Fibroblast of mammary gland (primary cell): ENCODE results near the gene DDX27.

ENCODE experiments used
- DNase-seq: peaks from one replicate; pipeline ENCODE4 v3.0.0-alpha.2; 2010; ENCODE audit warnings: low read depth
- H3K4me3 ChIP-seq: 2 replicates; pipeline ENCODE4 v1.5.1; 2011; ENCODE audit warnings: low read depth, mild to moderate bottlenecking, low read length, moderate library complexity; ENCODE audit not compliant: control insufficient read depth
- TF ChIP-seq, protein P1 (sequence below): conservative IDR thresholded peaks from 2 replicates; pipeline ENCODE4 v1.5.1; 2011; ENCODE audit warnings: low read depth, low read length, inconsistent platforms; ENCODE audit not compliant: control insufficient read depth, insufficient read depth

Gene DDX27

DNA sequence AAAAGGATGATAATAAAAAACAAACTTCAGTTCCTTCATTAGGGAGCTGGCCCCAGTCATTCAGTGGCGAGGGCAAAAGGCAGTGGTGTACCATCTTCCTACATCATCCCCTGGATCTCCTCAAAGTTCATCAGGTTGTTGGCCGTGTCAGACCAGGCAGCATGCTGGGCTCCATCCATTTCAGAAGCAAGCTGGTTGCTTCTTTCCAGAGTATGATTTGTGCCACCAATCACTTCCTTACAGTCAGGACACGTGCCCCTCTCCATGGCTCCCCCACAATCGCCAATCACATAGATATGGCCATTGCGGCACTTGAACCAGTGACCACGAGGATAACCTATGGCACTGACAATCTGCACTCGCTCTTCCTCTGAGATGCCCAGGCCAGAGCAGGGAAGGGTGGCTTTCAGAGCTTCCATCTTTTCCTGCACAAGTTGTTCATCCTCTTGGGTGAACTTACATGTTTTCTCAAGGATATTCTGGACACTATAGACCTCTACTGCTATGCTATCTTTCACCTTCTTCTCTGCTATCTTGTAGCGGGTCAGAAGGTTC is 28.0 kb downstream of the DDX27 start:
- TF ChIP-seq, protein P1, sequence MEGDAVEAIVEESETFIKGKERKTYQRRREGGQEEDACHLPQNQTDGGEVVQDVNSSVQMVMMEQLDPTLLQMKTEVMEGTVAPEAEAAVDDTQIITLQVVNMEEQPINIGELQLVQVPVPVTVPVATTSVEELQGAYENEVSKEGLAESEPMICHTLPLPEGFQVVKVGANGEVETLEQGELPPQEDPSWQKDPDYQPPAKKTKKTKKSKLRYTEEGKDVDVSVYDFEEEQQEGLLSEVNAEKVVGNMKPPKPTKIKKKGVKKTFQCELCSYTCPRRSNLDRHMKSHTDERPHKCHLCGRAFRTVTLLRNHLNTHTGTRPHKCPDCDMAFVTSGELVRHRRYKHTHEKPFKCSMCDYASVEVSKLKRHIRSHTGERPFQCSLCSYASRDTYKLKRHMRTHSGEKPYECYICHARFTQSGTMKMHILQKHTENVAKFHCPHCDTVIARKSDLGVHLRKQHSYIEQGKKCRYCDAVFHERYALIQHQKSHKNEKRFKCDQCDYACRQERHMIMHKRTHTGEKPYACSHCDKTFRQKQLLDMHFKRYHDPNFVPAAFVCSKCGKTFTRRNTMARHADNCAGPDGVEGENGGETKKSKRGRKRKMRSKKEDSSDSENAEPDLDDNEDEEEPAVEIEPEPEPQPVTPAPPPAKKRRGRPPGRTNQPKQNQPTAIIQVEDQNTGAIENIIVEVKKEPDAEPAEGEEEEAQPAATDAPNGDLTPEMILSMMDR, result no peak
- no peak overlapping the region for H3K4me3 ChIP-seq
- DNase-seq, result no peak

DNA sequence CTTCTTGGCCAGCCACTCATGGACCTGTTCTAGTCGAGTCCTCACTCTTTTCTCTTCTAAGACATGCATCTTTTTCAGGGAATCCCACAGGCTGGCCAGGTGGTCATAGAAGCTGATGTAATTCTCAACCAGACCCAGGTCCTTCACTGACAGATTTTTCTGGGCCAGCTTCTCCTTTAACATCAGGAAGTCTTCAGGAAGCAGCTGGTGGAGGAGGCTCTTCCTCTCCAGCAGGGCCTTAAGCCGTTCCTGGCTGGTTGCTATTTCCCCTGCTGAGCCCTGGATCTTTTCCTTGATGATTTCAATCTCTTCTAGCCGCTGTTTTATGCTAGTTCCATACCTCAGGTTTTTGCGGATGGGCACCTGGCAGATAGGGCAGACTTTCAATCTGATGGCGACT is 28.6 kb downstream of the DDX27 start:
- no peak overlapping the region for H3K4me3 ChIP-seq
- no peak for DNase-seq
- TF ChIP-seq, protein P1, result no peak

DNA sequence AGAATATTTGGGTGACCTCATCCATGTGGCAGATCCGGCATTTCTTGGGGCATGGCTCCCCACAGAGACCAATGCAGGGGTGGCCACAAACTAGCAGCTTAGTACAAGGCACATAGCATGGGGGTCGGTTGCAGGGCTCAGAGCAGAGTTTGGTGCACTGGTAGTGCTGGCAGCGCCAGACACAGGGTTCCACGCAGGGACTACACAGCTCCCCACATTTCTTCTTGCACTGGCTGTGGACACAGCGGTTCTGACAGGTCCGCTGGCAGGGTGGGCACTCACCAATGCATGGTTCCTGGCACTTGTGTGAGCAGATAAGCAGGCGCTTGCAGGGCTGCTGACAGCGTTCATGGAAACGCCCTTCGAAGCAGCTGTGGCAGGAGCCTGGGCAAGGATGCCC is 29.1 kb downstream of the DDX27 start:
- H3K4me3 ChIP-seq, result no peak overlapping the region
- TF ChIP-seq, protein P1, result no peak
- no peak for DNase-seq

DNA sequence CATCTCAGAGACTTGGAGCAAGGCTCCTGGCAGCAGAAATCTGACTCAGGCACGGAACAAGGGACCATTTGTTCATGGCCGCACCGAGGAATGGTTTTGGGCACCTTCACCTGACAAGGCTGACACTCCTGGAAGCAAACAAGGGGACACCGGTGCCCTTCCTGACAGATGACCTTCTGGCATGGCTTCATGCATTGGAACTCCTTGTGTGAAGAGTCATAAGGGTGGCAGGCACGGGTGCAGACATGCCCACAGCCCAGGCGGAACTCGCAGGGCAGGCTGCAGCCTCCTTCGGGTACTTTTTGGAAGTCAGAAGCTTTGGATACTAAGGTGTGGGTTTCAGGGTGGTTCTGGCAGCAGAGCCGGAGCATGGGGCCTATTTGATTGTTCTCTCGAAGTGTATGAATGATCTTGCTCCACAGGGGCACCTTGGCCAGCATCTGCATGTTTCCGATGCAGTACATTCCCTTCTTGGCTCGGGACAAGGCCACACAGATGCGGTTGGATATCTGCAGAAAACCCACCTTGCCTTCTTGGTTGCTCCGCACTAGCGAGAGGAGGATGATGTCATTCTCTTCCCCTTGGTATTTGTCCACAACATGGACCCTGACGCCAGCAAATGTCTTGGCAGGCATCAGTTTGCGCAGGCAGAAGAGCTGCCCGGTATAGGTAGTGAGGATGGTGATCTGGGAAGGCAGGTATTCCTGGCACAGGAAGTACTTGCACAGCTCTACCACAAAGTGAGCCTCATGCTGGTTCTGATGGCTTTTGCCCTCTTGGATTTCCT is 29.9 kb downstream of the DDX27 start:
- no peak for DNase-seq
- no peak overlapping the region for H3K4me3 ChIP-seq
- TF ChIP-seq, protein P1, result no peak

DNA sequence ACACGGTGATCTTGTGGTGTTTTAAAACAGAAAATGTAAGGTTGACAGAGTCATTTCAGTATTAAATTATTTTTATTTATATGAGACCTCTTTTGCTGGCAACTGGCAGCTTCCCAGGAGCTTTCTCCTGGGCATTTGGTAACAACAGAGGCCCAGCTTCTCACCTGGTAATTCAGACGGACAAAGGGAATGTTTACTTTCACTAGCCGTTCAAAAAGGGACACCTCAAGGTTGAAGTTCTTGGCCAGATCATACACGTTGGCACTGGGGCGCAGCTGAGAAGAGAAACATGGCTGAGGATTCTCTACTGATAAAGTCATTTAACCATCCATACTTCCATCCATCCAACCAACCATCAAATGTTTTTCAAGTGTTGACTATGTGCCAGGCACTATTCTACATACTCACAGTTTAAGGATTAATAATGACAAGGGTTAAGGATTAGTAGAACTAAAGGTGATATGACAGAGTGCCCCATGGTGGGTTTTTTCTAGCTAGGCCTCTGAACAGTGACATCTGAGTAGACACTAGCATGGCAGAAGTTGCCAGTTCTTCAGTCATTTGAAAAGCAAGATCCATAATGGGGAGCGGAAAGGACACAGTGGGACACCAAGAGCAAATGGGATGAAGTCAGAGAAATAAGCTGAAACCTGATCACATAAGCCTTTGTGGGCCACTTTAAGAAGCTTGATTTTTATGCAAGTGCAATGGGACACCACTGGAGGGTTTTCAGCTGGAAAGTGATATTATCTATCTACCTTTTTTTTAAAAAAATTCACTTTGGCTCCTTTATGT is 33.5 kb downstream of the DDX27 start:
- no peak overlapping the region for H3K4me3 ChIP-seq
- TF ChIP-seq, protein P1, result no peak

DNA sequence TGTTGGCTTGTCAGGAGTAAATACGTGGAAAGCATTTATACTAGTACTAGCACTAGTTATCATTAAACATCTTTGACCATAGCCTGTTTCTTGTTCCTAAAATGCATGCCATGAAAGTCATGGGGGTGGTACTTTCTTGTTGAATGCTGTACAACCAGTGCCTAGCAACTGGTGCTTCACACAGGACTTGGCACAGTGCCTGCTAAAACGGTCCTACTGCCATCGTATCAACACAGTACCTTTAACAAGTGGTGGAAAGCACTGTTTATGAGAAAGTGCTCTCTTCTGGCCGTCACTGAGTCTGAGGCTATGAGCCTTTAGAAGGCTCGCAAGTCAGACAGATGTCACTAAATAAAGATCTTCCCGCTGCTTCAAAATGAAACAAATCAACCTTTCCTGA is 37.0 kb downstream of the DDX27 start:
- no peak for DNase-seq
- no peak overlapping the region for H3K4me3 ChIP-seq
- TF ChIP-seq, protein P1, result no peak

More for the DNA sequence above, 33.5 kb downstream of the DDX27 start:
- no peak for DNase-seq
